ENCODE data around the gene TMOD1.

DNA sequence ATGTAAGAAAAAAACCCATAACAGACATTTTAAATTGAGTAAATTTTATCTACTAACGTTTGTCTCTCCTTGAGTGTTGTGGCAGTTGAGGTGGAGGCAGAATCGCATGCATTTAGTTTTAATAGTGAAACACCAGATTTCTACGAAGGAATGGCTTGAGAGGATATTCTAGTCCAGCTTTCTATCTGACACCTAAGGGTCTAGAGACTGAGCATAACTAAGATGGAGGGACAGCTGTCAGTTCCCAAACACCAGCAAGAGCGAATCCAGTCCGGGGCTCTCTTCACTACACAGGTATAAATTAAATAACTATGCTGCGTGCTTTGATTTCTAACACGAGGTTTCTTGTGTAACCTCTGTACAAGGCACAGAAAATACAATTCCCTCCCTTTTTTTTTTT is 133.6 kb downstream of the TMOD1 start:
- TF ChIP-seq TCF7 (CRISPR knock-in tag; IDR thresholded peaks at IDR 0.05; ENCODE audit: low read depth), result no peak
- TF ChIP-seq SOX15 (CRISPR knock-in tag; IDR thresholded peaks at IDR 0.05), result no peak
- TF ChIP-seq, protein P1, sequence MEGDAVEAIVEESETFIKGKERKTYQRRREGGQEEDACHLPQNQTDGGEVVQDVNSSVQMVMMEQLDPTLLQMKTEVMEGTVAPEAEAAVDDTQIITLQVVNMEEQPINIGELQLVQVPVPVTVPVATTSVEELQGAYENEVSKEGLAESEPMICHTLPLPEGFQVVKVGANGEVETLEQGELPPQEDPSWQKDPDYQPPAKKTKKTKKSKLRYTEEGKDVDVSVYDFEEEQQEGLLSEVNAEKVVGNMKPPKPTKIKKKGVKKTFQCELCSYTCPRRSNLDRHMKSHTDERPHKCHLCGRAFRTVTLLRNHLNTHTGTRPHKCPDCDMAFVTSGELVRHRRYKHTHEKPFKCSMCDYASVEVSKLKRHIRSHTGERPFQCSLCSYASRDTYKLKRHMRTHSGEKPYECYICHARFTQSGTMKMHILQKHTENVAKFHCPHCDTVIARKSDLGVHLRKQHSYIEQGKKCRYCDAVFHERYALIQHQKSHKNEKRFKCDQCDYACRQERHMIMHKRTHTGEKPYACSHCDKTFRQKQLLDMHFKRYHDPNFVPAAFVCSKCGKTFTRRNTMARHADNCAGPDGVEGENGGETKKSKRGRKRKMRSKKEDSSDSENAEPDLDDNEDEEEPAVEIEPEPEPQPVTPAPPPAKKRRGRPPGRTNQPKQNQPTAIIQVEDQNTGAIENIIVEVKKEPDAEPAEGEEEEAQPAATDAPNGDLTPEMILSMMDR (IDR thresholded peaks at IDR 0.05), result no peak
- TF ChIP-seq NFYB (CRISPR knock-in tag; conservative IDR thresholded peaks at IDR 0.05; ENCODE audit: low read depth), result no peak
- TF ChIP-seq, protein P2, sequence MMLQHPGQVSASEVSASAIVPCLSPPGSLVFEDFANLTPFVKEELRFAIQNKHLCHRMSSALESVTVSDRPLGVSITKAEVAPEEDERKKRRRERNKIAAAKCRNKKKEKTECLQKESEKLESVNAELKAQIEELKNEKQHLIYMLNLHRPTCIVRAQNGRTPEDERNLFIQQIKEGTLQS (CRISPR knock-in tag; conservative IDR thresholded peaks at IDR 0.05), result no peak
- TF ChIP-seq IRF2 (CRISPR knock-in tag; IDR thresholded peaks at IDR 0.05; ENCODE audit: borderline replicate concordance, low read depth), result no peak
- TF ChIP-seq, protein P3, sequence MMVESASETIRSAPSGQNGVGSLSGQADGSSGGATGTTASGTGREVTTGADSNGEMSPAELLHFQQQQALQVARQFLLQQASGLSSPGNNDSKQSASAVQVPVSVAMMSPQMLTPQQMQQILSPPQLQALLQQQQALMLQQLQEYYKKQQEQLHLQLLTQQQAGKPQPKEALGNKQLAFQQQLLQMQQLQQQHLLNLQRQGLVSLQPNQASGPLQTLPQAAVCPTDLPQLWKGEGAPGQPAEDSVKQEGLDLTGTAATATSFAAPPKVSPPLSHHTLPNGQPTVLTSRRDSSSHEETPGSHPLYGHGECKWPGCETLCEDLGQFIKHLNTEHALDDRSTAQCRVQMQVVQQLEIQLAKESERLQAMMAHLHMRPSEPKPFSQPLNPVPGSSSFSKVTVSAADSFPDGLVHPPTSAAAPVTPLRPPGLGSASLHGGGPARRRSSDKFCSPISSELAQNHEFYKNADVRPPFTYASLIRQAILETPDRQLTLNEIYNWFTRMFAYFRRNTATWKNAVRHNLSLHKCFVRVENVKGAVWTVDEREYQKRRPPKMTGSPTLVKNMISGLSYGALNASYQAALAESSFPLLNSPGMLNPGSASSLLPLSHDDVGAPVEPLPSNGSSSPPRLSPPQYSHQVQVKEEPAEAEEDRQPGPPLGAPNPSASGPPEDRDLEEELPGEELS (CRISPR knock-in tag; IDR thresholded peaks at IDR 0.05), result no peak
- TF ChIP-seq ATF1 (CRISPR knock-in tag; IDR thresholded peaks at IDR 0.05), result no peak
- TF ChIP-seq CREB1 (CRISPR knock-in tag; IDR thresholded peaks at IDR 0.05), result no peak
- TF ChIP-seq ESRRA (CRISPR knock-in tag; IDR thresholded peaks at IDR 0.05; ENCODE audit: borderline replicate concordance), result no peak

Data from WTC11 (cell line).